Left renal pelvis (tissue), 4 donors: ENCODE data around the gene RCAN1. TPM values are rescaled to one million over a fixed set of nuclear protein-coding genes. Genes with fewer than 3 reads are reported as not detected.

Experiments used
- DNase-seq, 4 donors: peaks; one replicate each; pipeline ENCODE4 v3.0.0-alpha.2; 2013; ENCODE audit warnings: low read depth in 4 of 4, low spot score in 3 of 4
- polyA plus RNA-seq, 4 donors: library from polyadenylated mRNA; unstranded; fragments of 120-200 nt; gene quantifications; one replicate each; pipeline ENCODE4 v1.2.1, GENCODE V29; 2013; ENCODE audit not compliant: insufficient read length in 4 of 4

The RCAN1 gene
- polyA plus RNA-seq = 10 to 100 TPM; 20.0 to 42.1 (median 32.6) TPM

DNA sequence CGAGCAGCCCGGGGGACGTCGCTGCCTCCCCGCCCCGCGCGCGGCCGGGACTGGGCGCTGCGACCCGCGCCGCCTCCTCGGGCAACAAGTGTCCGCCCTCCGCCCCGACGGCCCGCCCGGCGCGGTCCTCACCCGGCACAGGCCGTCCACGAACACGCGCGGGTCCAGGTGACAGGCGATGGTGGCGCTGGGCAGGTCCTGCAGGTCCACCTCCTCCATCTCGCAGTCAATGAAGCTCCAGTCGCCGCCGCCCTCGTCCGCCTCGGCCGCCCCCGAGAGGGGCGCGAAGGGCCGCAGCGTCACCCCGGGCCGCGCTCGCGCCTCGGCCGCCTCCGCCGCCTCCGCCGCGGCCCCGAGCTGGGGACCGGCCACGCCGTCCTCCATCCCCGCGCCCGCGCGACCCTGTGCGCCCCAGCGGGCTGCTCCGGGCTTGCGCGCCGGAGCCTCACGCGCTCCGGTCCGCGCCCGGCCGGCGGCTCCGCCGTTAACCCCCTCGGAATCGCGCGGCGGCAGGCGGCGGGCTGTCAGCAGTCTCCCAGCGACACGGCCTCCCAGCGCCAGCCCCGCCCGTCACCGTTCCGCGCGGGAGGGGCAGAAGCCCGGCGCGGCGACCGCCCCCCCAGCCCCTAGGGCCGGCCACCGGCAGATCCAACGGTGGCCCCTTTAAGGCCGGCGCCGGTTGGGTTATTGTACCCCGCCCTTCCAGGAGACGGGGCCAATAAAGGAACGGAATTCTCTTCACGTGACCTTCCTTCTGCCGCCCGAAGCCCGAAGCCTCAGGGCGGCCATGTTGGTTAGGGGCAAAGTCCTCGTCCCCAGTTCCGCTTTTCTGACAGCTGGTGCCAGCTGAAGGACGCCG lies at the start of gene RCAN1:
Gene RCAN1, minus strand, starts transcription at position 486 of the 859 bp plus-strand sequence. Its CDS starts 102 bp downstream, at position 384.
- DNase-seq = peak; percentile 74 to 90 (median 84)

DNA sequence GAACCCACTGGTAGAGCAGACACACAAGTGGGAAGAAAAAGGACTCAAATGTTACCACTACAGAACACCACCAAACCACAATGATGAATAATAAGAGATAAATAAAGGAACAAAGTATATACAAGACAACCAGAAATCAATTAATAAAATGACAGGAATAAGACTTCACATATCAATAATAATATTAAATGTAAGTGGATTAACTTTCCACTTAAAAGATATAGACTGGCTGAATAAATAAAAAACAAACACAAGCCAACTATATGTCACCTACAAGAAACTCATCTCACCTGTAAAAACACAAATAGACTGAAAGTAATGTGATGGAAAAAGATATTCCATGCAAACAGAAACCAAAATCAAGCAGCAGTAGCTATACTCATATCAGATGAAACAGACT lies 46.9 kb upstream of the RCAN1 start:
- no peak for DNase-seq

GRCh38 chr21:34653522-34653921 lies 38.6 kb upstream of the RCAN1 start:
- DNase-seq = no peak

- no peak for DNase-seq
Measured at GRCh38 chr21:34651642-34652041, 36.7 kb upstream of the RCAN1 start.

DNA sequence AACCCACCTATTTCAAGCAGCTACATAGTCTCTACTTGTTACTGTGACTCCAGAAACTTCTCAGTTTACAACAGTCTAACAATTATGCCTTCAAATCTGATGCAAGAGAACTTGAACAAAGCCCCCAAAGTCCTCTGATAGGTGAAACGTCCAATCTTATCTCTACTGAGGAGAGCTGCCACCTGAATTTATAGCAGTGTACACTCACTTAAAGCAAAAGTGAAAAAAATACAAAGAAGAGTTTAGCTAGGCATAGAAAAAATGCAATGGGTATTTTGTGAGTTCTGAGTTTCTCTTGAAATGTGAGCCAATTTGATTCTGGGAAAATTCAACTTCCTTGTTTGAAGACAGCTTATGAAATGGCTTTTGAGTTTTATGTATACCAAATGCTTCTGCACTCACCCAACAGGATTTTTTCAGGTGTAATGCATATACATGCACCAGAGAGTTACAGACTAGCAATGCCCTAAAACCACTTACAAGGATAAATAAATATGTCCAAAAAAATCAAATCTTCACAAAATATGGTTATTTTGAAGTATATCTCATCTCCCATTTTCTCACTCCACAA lies 36.0 kb upstream of the RCAN1 start:
- no peak for DNase-seq

DNA sequence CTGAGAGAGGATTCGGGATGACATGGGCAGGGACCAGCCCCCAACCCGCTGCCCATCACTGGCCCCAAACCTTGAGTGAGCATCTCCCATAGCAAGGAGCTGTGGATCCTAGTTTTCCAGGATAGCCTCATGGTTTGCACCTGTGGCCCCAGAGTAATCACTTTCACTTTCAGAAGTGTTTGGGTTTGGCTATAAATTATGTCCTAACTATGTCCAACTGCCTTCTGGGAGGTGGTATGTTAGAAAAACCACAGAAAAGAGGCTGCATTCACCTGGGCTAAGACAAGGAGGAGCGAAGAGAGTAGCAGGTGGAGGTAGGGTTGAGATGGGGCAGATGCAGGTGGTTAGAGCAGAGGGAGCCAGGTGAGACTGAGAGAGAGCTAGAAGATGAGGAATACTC lies 34.5 kb upstream of the RCAN1 start:
- DNase-seq = no peak

DNA sequence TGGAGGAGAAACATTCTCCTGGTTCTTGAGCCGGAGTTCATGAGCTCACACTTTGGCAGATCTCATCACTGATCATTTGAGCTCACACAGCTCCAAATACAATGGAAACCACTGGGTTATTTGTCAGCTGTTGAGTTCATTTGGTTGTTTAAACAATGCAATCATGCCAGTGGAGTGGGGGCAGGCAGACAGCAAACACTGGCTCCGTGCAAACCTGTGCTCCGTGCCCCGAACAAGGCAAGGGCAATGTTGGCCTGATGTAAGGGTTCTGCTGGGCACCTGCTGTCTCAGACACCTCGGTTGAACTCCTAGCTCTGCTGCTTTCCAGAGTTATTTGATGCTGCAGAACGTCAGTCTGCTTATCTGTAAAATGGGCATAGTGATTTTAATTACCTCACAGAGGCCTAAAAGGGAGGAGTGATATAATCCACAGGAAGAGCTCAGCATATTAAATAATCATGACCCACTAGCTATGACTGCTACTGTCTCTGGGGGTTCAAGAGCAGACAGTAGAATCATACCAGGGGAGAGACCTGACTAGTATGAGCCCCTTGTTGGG lies 33.9 kb upstream of the RCAN1 start:
- DNase-seq = no peak

DNA sequence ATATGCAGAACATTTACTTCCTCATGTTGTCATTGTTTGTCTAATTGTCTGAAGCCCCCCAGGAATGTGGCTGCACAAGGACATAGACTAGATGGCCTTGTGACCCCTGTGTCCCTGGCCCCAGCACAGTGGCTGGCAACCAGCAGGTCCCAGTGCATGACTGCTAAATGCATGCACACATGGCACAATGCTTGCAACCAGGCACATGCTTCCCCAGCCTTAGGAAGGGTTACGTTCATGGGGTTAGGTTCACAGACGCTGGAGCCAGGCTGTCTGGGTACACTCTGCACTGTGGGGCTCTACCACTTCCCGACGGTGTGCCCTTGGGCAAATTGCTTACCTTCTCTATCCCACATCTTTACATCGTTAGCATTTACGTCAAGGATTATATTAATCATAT lies 32.6 kb upstream of the RCAN1 start:
- DNase-seq = no peak

DNA sequence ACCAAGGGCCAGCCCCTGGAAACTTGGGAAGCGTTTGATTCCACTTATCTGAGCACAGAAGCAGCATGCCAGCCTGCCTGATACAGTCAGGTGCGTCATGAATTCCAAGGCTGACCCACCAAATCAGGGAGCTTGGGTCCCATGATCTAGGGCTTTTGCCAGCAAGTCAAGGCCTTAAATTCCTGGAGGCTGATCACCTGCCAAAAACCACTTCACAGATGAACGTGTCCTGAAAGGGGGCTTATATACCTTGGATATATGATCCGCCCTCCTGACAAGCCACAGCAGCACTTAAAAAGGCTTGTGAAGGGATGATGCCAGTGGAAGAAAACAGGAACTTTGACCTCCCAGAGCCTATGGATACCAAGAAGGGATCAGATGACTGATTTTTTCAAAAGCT lies 29.9 kb upstream of the RCAN1 start:
- DNase-seq = no peak

DNA sequence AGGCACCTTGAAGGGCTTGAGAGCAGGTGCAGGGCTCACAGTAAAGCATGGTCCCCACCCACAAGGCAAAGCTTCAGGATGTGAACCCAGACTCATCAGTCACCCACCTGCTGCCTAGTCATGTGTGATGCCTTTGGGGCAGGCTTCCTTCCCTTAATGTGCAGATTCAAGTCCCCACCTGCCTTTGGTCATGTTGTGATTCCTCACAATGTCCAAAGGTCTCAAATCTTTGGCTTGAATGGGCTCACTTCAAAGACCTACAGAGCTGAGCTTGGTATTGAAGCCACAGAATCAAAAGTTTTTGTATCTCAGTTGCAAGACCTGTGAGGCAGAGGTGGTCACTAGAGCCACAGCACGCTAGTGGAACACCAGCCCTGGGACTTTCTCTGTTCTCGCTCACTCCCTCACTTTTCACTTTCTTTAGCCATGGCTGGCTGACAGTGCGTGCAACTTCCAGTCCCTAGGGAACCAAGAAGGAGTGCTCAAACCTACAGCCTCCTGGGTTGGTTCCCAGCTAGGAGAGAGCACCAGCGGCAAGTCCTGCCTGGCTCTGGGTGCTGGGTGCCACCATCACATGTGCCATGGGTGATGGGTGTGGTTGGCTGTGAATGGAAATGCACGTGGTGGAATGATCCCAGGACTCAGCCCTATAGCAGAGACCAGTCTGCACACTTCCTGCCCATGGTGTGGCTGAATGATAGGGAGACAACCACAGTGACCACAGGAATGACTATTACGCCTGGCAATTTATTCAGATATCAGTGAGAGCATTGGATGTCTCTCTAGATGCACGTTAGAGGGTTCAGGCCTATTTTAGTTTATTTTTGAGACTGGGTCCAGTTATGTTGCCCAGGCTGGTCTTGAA lies 27.5 kb upstream of the RCAN1 start:
- no peak for DNase-seq

DNA sequence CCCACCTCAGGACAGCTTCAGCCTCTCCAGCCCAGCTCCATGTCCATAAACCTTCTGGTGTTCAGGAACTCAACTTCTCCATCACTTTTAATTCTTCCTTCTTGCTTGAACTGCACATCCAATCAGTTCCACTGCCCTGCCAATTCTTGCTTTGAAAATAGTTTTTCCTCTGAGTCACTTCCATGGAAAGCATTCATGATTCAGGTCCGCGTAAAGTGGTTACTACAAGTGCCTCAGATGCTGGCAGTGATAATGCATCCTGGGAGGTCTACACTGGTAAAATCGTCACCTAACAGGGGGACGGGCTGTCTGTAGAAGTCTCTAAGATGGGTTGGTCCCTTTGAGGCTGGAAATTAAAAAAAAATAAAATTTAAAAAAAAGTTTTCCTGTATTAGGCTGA lies 25.9 kb upstream of the RCAN1 start:
- no peak for DNase-seq

- no peak for DNase-seq
Measured at GRCh38 chr21:34639882-34640788, 25.2 kb upstream of the RCAN1 start.

- no peak for DNase-seq
Measured at GRCh38 chr21:34639250-34639649, 24.3 kb upstream of the RCAN1 start.

- DNase-seq = no peak
Measured at GRCh38 chr21:34636961-34637360, 22.0 kb upstream of the RCAN1 start.

DNA sequence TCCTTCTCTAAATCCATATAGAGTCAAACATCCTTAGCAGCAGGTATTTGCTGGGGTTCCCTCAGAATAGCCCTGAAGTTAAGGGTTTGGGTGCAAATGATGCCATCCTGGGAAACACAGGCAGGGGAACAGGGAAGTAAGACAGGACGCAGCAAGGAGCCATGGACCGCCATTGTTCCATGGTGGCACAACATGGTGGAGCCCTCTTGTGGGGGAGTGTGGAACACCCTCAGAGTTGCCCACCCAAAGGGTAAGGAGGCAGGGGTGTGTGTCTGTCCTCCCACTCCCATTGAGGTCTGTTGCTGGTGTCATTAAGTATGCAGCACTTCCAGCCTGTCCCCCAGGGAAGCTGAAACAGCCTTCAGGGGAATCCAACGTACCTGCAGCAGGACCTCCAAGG lies 20.4 kb upstream of the RCAN1 start:
- DNase-seq = no peak

DNA sequence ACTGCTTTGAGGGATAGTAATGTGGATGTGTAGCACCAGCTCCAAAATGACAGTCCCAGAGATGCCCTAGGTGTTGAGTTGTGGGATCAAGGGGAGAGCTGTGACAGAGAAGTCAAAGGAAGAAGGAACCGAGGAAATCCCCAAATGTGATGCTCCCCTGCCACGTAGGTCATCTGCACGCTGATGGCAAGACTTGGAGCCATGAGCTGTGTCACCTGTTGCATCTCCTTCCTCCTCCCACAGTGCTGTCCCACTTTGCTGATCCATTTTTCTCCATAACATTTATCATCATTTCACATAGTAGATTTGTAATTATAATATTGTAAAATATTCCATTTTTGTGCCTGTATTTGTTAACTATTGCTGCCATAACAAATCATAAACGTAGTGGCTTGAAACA lies 17.6 kb upstream of the RCAN1 start:
- no peak for DNase-seq

- DNase-seq = peak in 2 of 4 donors; percentile 20 to 32
Measured at GRCh38 chr21:34630536-34631143, 15.7 kb upstream of the RCAN1 start.

DNA sequence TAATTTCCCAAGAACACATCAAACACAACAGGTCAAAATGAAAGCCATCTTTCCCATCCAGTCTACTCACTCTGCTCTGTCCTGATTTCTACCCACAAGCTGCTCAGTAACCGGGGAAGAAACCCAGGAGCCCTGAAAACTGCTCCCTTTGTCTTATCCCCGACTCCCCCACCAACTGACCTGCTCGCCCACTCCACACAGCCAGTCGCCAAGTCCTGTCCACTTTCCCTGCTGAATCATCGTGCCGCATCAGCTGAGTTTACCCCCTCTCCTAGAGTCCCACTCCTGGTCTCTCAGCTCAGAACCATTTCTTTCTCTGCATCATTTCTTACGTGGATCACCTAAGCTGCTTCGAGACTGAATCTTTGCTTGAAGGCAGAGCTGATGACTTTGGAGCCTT lies 11.2 kb upstream of the RCAN1 start:
- no peak for DNase-seq

DNA sequence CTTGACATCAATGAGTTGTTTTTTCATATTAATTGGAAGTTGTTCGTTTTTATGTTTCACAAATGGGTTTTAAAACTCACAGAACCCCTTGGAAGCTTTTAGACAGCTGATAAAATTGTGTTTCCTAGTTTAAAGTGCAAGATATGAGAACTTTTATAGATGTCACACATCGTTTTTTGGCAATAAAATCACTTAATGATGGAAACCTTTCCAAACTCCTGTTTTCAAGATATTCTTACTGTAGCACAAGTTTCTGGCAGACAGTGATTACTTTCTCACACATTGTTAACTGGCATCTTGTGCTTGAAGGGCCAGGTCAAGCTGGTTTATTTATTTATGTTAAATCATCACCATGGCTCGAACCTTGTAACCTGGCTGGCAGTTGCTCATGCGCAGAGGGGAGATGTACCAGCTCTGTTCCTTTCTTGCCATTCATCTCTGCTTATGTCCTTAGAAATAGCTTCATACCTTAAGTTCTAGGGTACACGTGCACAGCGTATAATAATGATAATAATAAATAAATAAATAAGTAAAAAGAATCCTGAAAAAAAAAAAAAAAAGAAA lies 10.2 kb upstream of the RCAN1 start:
- DNase-seq = no peak
